ENCODE results near the gene LAMC3. TPM values are rescaled to one million over a fixed set of nuclear protein-coding genes. Genes with fewer than 3 reads are reported as not detected.

Gene LAMC3
- total RNA-seq, 1 experiment from 2014 or later, result 0.28 TPM

DNA sequence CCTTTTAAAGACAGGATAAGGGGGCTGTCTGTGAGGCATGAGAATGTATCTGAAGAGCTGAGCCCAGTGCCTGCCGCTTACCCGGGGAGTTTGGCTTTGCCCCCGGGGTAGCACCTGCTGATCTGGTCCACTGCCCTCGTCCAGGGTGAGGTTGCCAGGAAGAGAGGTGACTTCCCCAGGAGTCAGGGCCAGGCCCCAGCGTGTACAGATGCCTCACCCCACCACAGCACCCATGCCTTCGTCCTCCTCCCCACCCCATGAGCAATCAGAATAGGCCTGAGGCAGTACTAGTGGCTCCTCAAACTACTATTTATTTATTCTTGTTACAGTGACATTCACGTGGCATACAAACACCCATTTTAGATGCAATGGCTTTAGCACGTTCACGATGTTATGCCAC, 71.6 kb downstream of the LAMC3 start:
- no TSS peak for BruUV-seq (replicated peaks)
- Histone ChIP-seq H3K9me3 (ENCODE audit: low read depth, low read length, poor library complexity, severe bottlenecking) (no peaks in the 10 kb centered on the region), H3K27ac (ENCODE audit: low read depth, low read length, poor library complexity, severe bottlenecking) (no peak overlapping the region), H3K27me3 (replicated peaks; ENCODE audit: insufficient read depth, low read depth, low read length, poor library complexity) (peaks cover 7% of the 10 kb centered on the region), H3K4me3 (ENCODE audit: low read depth, low read length, poor library complexity, severe bottlenecking) (no peak overlapping the region), H3K36me3 (ENCODE audit: insufficient read depth, low read length, poor library complexity, severe bottlenecking) (no peaks in the 10 kb centered on the region), H3K4me1 (ENCODE audit: insufficient read depth, low read length, poor library complexity, severe bottlenecking) (no peaks in the 10 kb centered on the region)
- TF ChIP-seq, protein P1, sequence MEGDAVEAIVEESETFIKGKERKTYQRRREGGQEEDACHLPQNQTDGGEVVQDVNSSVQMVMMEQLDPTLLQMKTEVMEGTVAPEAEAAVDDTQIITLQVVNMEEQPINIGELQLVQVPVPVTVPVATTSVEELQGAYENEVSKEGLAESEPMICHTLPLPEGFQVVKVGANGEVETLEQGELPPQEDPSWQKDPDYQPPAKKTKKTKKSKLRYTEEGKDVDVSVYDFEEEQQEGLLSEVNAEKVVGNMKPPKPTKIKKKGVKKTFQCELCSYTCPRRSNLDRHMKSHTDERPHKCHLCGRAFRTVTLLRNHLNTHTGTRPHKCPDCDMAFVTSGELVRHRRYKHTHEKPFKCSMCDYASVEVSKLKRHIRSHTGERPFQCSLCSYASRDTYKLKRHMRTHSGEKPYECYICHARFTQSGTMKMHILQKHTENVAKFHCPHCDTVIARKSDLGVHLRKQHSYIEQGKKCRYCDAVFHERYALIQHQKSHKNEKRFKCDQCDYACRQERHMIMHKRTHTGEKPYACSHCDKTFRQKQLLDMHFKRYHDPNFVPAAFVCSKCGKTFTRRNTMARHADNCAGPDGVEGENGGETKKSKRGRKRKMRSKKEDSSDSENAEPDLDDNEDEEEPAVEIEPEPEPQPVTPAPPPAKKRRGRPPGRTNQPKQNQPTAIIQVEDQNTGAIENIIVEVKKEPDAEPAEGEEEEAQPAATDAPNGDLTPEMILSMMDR (conservative IDR thresholded peaks at IDR 0.05; ENCODE audit: low read depth, low read length), result no peak
- no peak for TF ChIP-seq EZH2 (IDR thresholded peaks at IDR 0.05; ENCODE audit: borderline replicate concordance, low read depth, low read length, poor library complexity, severe bottlenecking)
- POLR2A ChIA-PET (ENCODE audit: low non-redundant PET), result no interaction called here
- intact Hi-C loops (cut with micrococcal nuclease; ENCODE audit: unreplicated experiment), result no loop called here
- CTCF ChIA-PET, result no interaction called here
- DNase-seq (ENCODE audit: low spot score), result no peak

GRCh38 chr9:131081868-131082267, 72.9 kb downstream of the LAMC3 start:
- peaks cover 7% of the 10 kb centered on the region for H3K27me3 ChIP-seq (replicated peaks; ENCODE audit: insufficient read depth, low read depth, low read length, poor library complexity)
- no peak overlapping the region for H3K27ac ChIP-seq (ENCODE audit: low read depth, low read length, poor library complexity, severe bottlenecking)
- no peaks in the 10 kb centered on the region for H3K9me3 ChIP-seq (ENCODE audit: low read depth, low read length, poor library complexity, severe bottlenecking)
- POLR2A ChIA-PET (ENCODE audit: low non-redundant PET), result no interaction called here
- no peak overlapping the region for H3K4me3 ChIP-seq (ENCODE audit: low read depth, low read length, poor library complexity, severe bottlenecking)
- intact Hi-C loops (cut with micrococcal nuclease; ENCODE audit: unreplicated experiment), result no loop called here
- TF ChIP-seq EZH2 (IDR thresholded peaks at IDR 0.05; ENCODE audit: borderline replicate concordance, low read depth, low read length, poor library complexity, severe bottlenecking), result no peak
- TF ChIP-seq, protein P1 (conservative IDR thresholded peaks at IDR 0.05; ENCODE audit: low read depth, low read length), result no peak
- H3K36me3 ChIP-seq (ENCODE audit: insufficient read depth, low read length, poor library complexity, severe bottlenecking), result no peaks in the 10 kb centered on the region
- BruUV-seq (replicated peaks), result no TSS peak
- no peak for DNase-seq (ENCODE audit: low spot score)
- H3K4me1 ChIP-seq (ENCODE audit: insufficient read depth, low read length, poor library complexity, severe bottlenecking), result no peaks in the 10 kb centered on the region
- CTCF ChIA-PET, result no interaction called here

- intact Hi-C loops (cut with micrococcal nuclease; ENCODE audit: unreplicated experiment), result no loop called here
- Histone ChIP-seq H3K27me3 (replicated peaks; ENCODE audit: insufficient read depth, low read depth, low read length, poor library complexity) (peaks cover 7% of the 10 kb centered on the region), H3K4me1 (ENCODE audit: insufficient read depth, low read length, poor library complexity, severe bottlenecking) (no peaks in the 10 kb centered on the region), H3K27ac (ENCODE audit: low read depth, low read length, poor library complexity, severe bottlenecking) (no peak overlapping the region), H3K36me3 (ENCODE audit: insufficient read depth, low read length, poor library complexity, severe bottlenecking) (no peaks in the 10 kb centered on the region), H3K4me3 (ENCODE audit: low read depth, low read length, poor library complexity, severe bottlenecking) (no peak overlapping the region), H3K9me3 (ENCODE audit: low read depth, low read length, poor library complexity, severe bottlenecking) (no peaks in the 10 kb centered on the region)
- no peak for DNase-seq (ENCODE audit: low spot score)
- BruUV-seq (replicated peaks), result no TSS peak
- no peak for TF ChIP-seq EZH2 (IDR thresholded peaks at IDR 0.05; ENCODE audit: borderline replicate concordance, low read depth, low read length, poor library complexity, severe bottlenecking)
- TF ChIP-seq, protein P1 (conservative IDR thresholded peaks at IDR 0.05; ENCODE audit: low read depth, low read length), result no peak
- POLR2A ChIA-PET (ENCODE audit: low non-redundant PET), result interaction anchor here (0.5 kb wide), 1 partner anchor 268 kb away, joined by 6 read pairs; no protein-coding TSS in a partner anchor
- CTCF ChIA-PET, result no interaction called here
Measured at GRCh38 chr9:131082774-131083512, 74.0 kb downstream of the LAMC3 start.

Data from A673 (cell line).